HCEC 1CT (cell line): ENCODE measurements around the gene DNMBP.
"Not testable (repeated sequence)": the region's sequence is repeated elsewhere in the genome, so short reads cannot be mapped to it uniquely, and the experiment has no call there.

Source experiments
- DNase-seq: peaks from one replicate; pipeline ENCODE4 v3.0.0-alpha.2; 2017

Gene DNMBP

DNA sequence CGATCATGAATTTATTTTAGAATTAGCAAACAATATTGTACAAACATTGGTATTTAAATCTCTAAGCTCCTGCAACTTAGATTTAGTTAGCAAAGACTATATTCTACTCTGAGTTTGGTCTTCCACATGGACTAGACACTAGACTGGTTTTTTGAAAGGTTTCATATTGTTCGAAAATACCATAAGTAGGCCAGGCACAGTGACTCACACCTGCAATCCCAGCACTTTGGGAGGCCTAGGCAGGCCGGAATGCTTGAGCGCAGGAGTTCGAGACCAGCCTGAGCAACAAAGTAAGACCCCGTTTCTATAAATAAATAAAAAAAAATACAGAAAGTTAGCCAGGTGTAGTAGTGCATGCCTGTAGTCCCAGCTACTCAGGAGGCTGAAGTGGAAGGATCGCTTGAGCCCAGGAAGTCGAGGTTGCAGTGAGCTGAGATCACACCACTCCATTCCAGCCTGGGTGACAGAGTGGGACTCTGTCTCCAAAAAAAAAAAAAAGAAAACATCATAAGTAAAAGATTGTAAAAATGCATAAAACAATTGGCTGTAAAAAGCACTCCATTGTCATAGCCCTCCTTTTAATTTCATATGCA lies 154.2 kb downstream of the DNMBP start:
- no peak for DNase-seq

DNA sequence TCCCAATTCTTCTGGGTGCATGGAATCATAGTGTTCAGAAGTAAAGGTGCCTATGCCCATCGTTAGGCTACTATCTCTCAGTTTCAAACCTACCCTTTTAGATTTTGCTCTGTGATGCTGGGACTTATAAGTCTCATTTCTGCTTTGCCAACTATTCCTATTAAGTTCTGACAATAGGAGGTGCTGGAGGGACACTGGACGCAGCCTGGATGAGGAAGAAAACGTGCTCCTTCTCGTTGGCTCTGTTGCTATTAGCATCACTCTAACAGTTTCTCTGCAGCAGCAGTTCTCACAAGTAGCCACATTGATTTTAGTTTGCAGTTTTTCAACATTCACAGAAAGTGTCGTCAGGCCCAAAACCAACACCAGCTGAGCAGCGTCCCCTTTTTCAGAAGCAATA lies 154.9 kb downstream of the DNMBP start:
- peak; percentile 81 for DNase-seq

- DNase-seq: no peak
Observed at GRCh38 chr10:99853655-99854054, 156.1 kb downstream of the DNMBP start.

DNA sequence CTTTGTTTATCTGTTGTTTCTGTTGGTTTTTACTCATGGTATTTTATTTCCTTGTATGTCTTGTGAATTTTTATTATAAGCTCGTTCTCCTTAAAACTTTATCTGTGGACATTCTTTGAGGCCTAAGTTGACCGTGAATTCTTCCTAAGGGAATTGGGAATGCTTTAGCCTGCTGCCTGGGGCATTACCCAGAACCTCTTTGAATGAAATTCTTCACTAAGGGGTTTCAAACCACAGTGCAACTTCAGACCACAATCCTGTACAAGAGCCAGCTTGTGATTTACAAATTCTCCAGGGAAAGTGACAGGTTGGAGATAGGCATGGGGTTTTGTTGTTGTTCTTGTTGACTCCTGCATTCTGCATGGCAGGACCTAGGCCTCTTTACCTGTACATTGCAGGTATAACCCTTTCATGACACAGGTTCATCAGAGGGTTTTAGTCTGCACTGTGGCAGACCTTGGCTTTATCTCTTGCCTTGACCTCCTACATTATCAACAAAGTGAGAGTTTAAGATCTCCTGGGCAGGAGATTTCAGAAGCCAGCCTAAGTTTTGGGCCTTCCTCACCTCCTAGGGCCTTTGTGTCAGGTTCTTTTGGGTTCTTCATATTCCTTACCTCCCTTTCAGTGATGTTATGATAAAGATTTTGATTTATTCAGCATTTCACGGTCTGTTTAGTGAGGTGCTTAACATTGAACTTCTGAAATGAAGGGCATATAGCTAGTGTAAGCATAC lies 157.1 kb downstream of the DNMBP start:
- no peak for DNase-seq

DNA sequence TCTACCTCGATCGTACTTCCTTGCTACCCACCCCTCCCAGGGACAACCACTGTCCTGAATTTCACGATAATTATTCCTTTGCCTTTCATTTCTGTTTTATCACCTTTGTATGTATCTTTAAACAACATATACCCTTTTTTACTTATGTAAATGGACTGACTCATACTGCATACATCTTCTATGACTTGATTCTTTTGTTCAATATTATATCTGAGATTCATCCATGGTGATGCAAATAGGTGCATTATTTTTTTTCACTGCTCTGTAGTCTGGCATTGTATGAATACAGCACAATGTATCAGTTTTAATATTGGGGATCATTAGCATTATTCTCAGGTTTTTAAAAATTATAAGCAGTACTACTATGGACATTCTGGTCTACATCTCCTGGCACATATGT lies 157.9 kb downstream of the DNMBP start:
- DNase-seq: no peak

DNA sequence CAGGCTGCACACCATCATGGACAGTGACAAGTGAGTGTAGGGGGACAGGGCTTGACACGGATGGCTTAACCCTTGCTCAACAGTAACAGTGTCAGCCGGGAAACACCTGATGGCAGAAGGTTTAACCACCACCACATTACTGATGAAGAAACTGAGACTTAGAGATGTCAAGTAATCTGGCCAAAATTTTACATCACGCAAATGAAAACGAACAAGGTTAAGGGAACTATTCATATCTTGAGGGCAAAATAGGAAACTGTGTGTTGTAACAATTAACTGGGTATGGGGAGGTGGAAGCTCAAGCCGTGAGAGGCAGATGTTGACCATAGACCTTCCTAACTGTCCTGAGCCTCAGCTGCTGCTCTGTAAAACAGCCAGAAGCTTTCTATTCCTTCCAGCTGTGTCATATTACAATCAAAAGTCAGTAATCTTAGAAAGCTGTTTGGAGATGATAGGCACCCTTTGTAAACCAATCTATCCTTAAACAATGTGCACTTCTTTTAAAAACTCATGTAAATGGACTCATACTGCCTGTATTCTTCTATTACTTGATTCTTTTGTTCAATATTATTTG lies 158.9 kb downstream of the DNMBP start:
- DNase-seq: no peak

GRCh38 chr10:99850021-99850766 lies 159.6 kb downstream of the DNMBP start:
- DNase-seq: no peak

- DNase-seq: no peak
Observed at GRCh38 chr10:99849536-99849935, 160.2 kb downstream of the DNMBP start.

DNA sequence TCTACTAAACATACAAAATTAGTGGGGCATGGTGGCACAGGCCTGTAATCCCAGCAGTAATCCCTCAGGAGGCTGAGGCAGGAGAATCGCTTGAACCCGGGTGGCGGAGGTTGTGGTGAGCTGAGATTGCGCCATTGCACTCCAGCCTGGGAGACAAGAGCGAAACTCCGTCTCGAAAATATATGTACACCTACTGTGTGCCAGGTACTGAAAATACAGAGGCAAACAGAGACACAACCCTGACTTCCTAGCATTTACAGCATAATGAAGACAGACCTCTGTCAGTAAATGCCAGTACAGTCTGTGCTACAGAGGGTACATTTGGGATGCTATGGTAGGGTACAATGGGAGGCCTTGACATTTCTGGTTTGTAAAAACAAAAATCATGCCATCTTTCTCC lies 160.7 kb downstream of the DNMBP start:
- DNase-seq: no peak

GRCh38 chr10:99845837-99846382 lies 163.8 kb downstream of the DNMBP start:
- peak; percentile 86 for DNase-seq

DNA sequence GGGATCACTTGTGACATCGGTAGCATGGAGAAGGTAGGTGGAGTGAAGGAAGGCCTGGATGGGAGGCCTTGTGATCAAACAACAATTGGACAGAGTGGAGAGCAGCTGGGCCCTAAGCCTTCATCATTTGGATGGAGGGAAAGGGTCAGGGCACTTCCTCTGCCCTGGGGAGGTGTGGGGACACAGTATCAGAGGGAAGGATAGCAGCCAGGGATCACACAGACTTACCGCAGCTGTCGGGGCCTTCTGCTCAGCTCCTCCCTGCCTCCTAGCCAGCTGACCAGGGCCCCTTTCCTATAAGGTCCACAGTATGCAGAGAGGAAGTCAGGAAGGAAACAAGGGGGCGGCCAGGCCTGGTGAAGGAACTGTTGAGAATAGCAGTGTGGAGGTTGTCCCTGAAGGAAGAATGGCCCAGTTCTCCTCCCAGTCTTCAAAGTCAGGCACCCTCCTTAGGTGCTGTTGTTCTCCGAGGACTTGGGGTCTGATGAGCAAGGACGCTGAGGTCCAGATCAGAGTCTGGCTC lies 165.3 kb downstream of the DNMBP start:
- DNase-seq: no peak

DNA sequence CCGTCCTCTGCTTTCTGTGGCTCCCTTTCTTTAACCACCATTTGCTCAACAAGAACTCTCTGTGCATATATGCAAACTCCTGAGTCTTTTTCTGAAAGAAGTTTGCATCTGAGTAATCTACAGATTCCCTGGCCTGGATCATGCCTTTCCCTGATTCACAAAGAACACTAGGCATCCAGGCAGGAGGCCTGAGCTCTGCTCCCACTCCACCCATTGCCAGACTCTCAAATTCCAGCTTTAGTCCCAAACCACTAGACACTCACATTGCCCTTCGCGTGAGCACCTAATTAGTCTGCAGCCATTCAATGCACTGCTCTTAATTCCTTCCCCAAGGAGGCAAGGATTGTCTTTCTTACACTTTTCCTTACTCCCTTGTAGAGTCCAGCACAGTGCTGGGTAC lies 166.4 kb downstream of the DNMBP start:
- no peak for DNase-seq

DNA sequence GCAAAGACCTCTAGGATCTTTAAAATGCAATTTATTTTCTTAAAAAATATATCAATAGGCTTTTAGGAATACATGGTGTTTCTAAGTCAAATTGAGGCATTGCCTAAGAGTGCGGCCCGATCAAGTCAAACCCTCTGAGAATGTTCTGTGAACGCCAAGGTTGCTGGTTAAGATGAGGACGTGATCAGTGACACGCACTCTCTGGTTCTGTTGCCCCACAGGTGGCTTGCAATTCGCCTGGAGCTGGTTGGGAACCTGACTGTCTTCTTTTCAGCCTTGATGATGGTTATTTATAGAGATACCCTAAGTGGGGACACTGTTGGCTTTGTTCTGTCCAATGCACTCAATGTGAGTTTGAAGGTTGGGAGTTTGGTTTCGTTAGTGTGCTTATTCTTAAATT lies 168.0 kb downstream of the DNMBP start:
- DNase-seq: no peak

DNA sequence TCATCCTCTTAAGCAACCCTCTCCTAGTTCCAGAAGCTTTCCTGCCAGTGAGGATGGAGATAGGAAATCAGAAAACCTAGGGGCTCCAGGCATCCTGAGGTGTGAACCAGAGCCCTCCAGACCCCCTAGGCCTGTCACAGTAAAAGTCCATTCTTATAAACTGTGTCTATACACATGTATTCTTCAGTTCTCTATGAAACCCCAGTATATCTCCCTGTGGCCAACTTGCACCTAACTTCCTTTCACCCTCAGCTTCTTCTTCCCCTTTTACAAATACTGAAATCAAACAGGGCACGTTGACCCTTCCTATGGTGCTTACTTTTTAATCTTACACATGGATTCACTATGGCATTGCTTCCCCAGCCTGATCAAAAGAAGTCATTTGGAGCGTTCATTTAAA lies 168.9 kb downstream of the DNMBP start:
- not testable (repeated sequence) for DNase-seq

GRCh38 chr10:99836711-99837110 lies 173.0 kb downstream of the DNMBP start:
- no peak for DNase-seq

GRCh38 chr10:99835947-99836346 lies 173.8 kb downstream of the DNMBP start:
- DNase-seq: no peak

- peak; percentile 86 for DNase-seq
Observed at GRCh38 chr10:99834410-99834809, 175.3 kb downstream of the DNMBP start.

- DNase-seq: no peak
Observed at GRCh38 chr10:99832439-99832838, 177.3 kb downstream of the DNMBP start.

- DNase-seq: no peak
Observed at GRCh38 chr10:99828464-99828863, 181.3 kb downstream of the DNMBP start.

DNA sequence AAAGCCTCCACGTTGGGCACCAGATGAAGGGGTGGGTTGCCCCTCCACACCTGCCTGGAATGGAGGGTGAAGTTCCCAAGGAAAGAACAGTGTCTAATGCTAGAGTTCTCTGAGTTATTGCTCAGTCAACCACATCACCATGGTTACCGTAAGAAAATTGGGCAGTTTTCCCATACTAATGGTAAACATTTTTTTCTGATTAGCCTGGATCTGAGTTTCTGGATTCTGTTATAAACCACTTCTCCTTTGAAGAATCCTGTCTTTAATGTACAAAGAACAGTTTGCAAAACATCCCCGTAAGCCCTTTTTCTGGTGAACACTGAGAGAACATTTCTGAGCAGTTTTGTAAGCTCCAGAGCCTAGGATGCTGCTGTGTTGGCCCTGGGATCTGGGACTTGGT lies 181.8 kb downstream of the DNMBP start:
- peak; percentile 57 for DNase-seq
